Upper lobe of left lung (tissue), 4 donors: ENCODE results near the gene TBC1D17.

Source experiments
- CTCF ChIP-seq, 6 experiments: fragments of 450-650 bp in 4 of 6; fragments of 200-600 bp in 2 of 6; sonication (generic) in 2 of 6; IDR thresholded peaks; one replicate each; pipeline ENCODE4 v1.5.1; 2016 to 2019; ENCODE audit warnings: antibody characterized with exemption in 6 of 6
- POLR2AphosphoS5 ChIP-seq, 2 donors: sonication (generic); formaldehyde crosslinking; IDR thresholded peaks; one replicate each; pipeline ENCODE4 v1.5.1; 2017; ENCODE audit warnings: antibody characterized with exemption in 2 of 2

GRCh38 chr19:49913720-49914119, 36.2 kb downstream of the TBC1D17 start:
- TF ChIP-seq POLR2AphosphoS5 (IDR thresholded peaks at IDR 0.05) = no peak
- no peak for TF ChIP-seq CTCF (IDR thresholded peaks at IDR 0.05)
